Muscle of arm (tissue), 12 donors: ENCODE results near the gene IFIT2. TPM values are rescaled to one million over a fixed set of nuclear protein-coding genes. Genes with fewer than 3 reads are reported as not detected.
"Not testable (repeated sequence)": the region's sequence is repeated elsewhere in the genome, so short reads cannot be mapped to it uniquely, and the experiment has no call there.

Experiments
- DNase-seq: peaks from one replicate; pipeline ENCODE4 v3.0.0-alpha.2; 2013
- polyA plus RNA-seq, 12 donors: library from polyadenylated mRNA; unstranded; fragments of 120-200 nt; gene quantifications; one replicate each; pipeline ENCODE4 v1.2.1, GENCODE V29; 2013; ENCODE audit not compliant: insufficient read length in 12 of 12

IFIT2 gene
- polyA plus RNA-seq, 12 donors: 6.5 to 9.6 (median 7.9) TPM; not detected in 2

- DNase-seq: no peak
Measured at GRCh38 chr10:89338713-89339112, 36.9 kb downstream of the IFIT2 start.

- DNase-seq: no peak
Measured at GRCh38 chr10:89339875-89340274, 38.0 kb downstream of the IFIT2 start.

- DNase-seq: no peak
Measured at GRCh38 chr10:89341649-89342048, 39.8 kb downstream of the IFIT2 start.

- no peak for DNase-seq
Measured at GRCh38 chr10:89342206-89342958, 40.5 kb downstream of the IFIT2 start.

- no peak for DNase-seq
Measured at GRCh38 chr10:89343089-89343767, 41.4 kb downstream of the IFIT2 start.

- no peak for DNase-seq
Measured at GRCh38 chr10:89344156-89344555, 42.3 kb downstream of the IFIT2 start.

- DNase-seq: no peak
Measured at GRCh38 chr10:89345367-89346000, 43.6 kb downstream of the IFIT2 start.

- peak; percentile 30 for DNase-seq
Measured at GRCh38 chr10:89346405-89347254, 44.8 kb downstream of the IFIT2 start.

- DNase-seq: peak; percentile 62
Measured at GRCh38 chr10:89347701-89348457, 46.0 kb downstream of the IFIT2 start.

- DNase-seq: no peak
Measured at GRCh38 chr10:89348481-89348880, 46.6 kb downstream of the IFIT2 start.

- DNase-seq: no peak
Measured at GRCh38 chr10:89348975-89349374, 47.1 kb downstream of the IFIT2 start.

GRCh38 chr10:89350631-89351315 is 48.9 kb downstream of the IFIT2 start:
- DNase-seq: not testable (repeated sequence)

- DNase-seq: no peak
Measured at GRCh38 chr10:89351412-89351779, 49.5 kb downstream of the IFIT2 start.

GRCh38 chr10:89351780-89352597 is 50.1 kb downstream of the IFIT2 start:
- DNase-seq: no peak

- no peak for DNase-seq
Measured at GRCh38 chr10:89352802-89353201, 51.0 kb downstream of the IFIT2 start.

GRCh38 chr10:89355394-89355931 is 53.6 kb downstream of the IFIT2 start:
- DNase-seq: no peak

GRCh38 chr10:89357096-89357495 is 55.2 kb downstream of the IFIT2 start:
- DNase-seq: no peak

- DNase-seq: no peak
Measured at GRCh38 chr10:89357975-89358374, 56.1 kb downstream of the IFIT2 start.
